HepG2 (cell line): ENCODE results near the gene MEI1. TPM values are rescaled to one million over a fixed set of nuclear protein-coding genes. Genes with fewer than 3 reads are reported as not detected.
A peak's percentile ranks its signal among the peaks of the same experiment; 100 is the strongest.

Source experiments
- CBFB ChIP-seq: sonication (generic); formaldehyde crosslinking; IDR thresholded peaks from 2 replicates; pipeline ENCODE4 v1.4.0; 2020; ENCODE audit warnings: missing genetic modification reagents
- CEBPZ ChIP-seq: IDR thresholded peaks from 2 replicates; pipeline ENCODE4 v1.6.1; 2012; ENCODE audit warnings: low read length, improper control_type of control experiment
- ELF1 ChIP-seq: sonication (generic); formaldehyde crosslinking; IDR thresholded peaks from 2 replicates; pipeline ENCODE4 v1.4.0; 2020; ENCODE audit warnings: missing genetic modification reagents
- GABPA ChIP-seq, 2 experiments: IDR thresholded peaks; 2 replicates each; pipeline ENCODE4 v1.6.1; 2011 to 2016; ENCODE audit warnings: low read depth in 2 of 2, low read length in 1 of 2, missing biosample characterization in 1 of 2, missing genetic modification characterization in 1 of 2
- GLMP ChIP-seq: sonication (generic); formaldehyde crosslinking; IDR thresholded peaks from 2 replicates; pipeline ENCODE4 v1.9.0; 2021; ENCODE audit warnings: missing genetic modification reagents, mild to moderate bottlenecking, borderline replicate concordance
- MTA1 ChIP-seq: sonication (generic); formaldehyde crosslinking; IDR thresholded peaks from 2 replicates; pipeline ENCODE4 v1.4.0; 2020; ENCODE audit warnings: missing genetic modification reagents, mild to moderate bottlenecking, borderline replicate concordance
- MYPOP ChIP-seq: sonication (generic); formaldehyde crosslinking; IDR thresholded peaks from 2 replicates; pipeline ENCODE4 v1.8.1; 2023; ENCODE audit warnings: mild to moderate bottlenecking, moderate library complexity, missing genetic modification reagents
- NPAS2 ChIP-seq: sonication (generic); formaldehyde crosslinking; IDR thresholded peaks from 2 replicates; pipeline ENCODE4 v1.8.0; 2022; ENCODE audit warnings: mild to moderate bottlenecking, missing genetic modification reagents, borderline replicate concordance
- PPARG ChIP-seq: conservative IDR thresholded peaks from 2 replicates; pipeline ENCODE4 v1.6.1; 2016; ENCODE audit warnings: missing biosample characterization, missing genetic modification reagents
- TARDBP ChIP-seq: sonication (generic); formaldehyde crosslinking; IDR thresholded peaks from 2 replicates; pipeline ENCODE4 v1.8.0; 2022; ENCODE audit warnings: mild to moderate bottlenecking, missing genetic modification reagents
- ZBTB10 ChIP-seq: sonication (generic); formaldehyde crosslinking; IDR thresholded peaks from 2 replicates; pipeline ENCODE4 v1.4.0; 2020; ENCODE audit warnings: missing genetic modification reagents, borderline replicate concordance
- ZBTB7A ChIP-seq: sonication (generic); formaldehyde crosslinking; IDR thresholded peaks from 2 replicates; pipeline ENCODE4 v1.8.0; 2022; ENCODE audit warnings: mild to moderate bottlenecking, missing genetic modification reagents
- ZNF230 ChIP-seq: sonication (generic); formaldehyde crosslinking; IDR thresholded peaks from 2 replicates; pipeline ENCODE4 v1.4.0; 2020; ENCODE audit warnings: mild to moderate bottlenecking, missing genetic modification reagents
- ZNF253 ChIP-seq: sonication (generic); formaldehyde crosslinking; IDR thresholded peaks from 2 replicates; pipeline ENCODE4 v1.8.0; 2022; ENCODE audit warnings: mild to moderate bottlenecking, missing genetic modification reagents, borderline replicate concordance
- ZNF335 ChIP-seq: sonication (generic); formaldehyde crosslinking; IDR thresholded peaks from 2 replicates; pipeline ENCODE4 v1.4.0; 2020; ENCODE audit warnings: missing genetic modification reagents
- ZNF558 ChIP-seq: sonication (generic); formaldehyde crosslinking; IDR thresholded peaks from 2 replicates; pipeline ENCODE4 v1.9.0; 2022; ENCODE audit warnings: mild to moderate bottlenecking, missing genetic modification reagents, borderline replicate concordance
- ZNF605 ChIP-seq: sonication (generic); formaldehyde crosslinking; IDR thresholded peaks from 2 replicates; pipeline ENCODE4 v1.8.0; 2022; ENCODE audit warnings: mild to moderate bottlenecking, missing genetic modification reagents
- ZNF660 ChIP-seq: sonication (generic); formaldehyde crosslinking; IDR thresholded peaks from 2 replicates; pipeline ENCODE4 v1.5.1; 2020; ENCODE audit warnings: mild to moderate bottlenecking, low read depth, missing genetic modification reagents, borderline replicate concordance
- ZSCAN25 ChIP-seq: sonication (generic); formaldehyde crosslinking; IDR thresholded peaks from 2 replicates; pipeline ENCODE4 v1.8.0; 2022; ENCODE audit warnings: mild to moderate bottlenecking, missing genetic modification reagents
- polyA plus RNA-seq, 8 experiments: library from polyadenylated mRNA; depleted of rRNA in 3 of 8; stranded (reverse) in 7 of 8; unstranded in 1 of 8; fragments of >200 nt; fragmentation: Illumina TruSeq in 4 of 8; extraction: Trizol in 4 of 8; gene quantifications; 2 replicates each; pipeline versions ENCODE4 v1.2.1 to v1.2.3, GENCODE V29; 2011 to 2016; ENCODE audit warnings: low read depth in 4 of 8, missing spikeins in 1 of 8, mixed read lengths in 1 of 8; ENCODE audit not compliant: insufficient read depth in 1 of 8
- total RNA-seq, 5 experiments: library from RNA; depleted of rRNA; stranded (reverse); fragments of >200 nt; fragmentation: Illumina TruSeq; extraction: Trizol; gene quantifications; 2 replicates each; pipeline ENCODE4 v1.2.3, GENCODE V29; 2016; ENCODE audit warnings: low read depth in 1 of 5

MEI1 gene
- total and polyA plus RNA-seq, 2 of the 13 experiments (the other 11 are each of a cell fraction or from before 2014, with no cell fraction given) = 0.75 to 1.9 TPM

- TF ChIP-seq ZBTB10 (CRISPR knock-in tag) (peak; percentile 44; the same call in 1 of the 2 replicates), NPAS2 (CRISPR knock-in tag) (no peak), ZNF335 (CRISPR knock-in tag) (0 out of 2 replicates have a peak, but pooled peaks have one; percentile 37), ELF1 (CRISPR knock-in tag) (peak; percentile 91), ZBTB7A (CRISPR knock-in tag) (0 out of 2 replicates have a peak, but pooled peaks have one; percentile 48), MYPOP (CRISPR knock-in tag) (peak; percentile 62), GLMP (CRISPR knock-in tag) (no peak), MTA1 (CRISPR knock-in tag) (0 out of 2 replicates have a peak, but pooled peaks have one; percentile 26), ZNF230 (CRISPR knock-in tag) (peak; percentile 74), TARDBP (CRISPR knock-in tag) (peak; percentile 55; the same call in 1 of the 2 replicates), PPARG (0 out of 2 replicates have a peak, but pooled peaks have one; percentile 46), GABPA (IDR thresholded peaks at IDR 0.05; ENCODE audit: low read depth, low read length) (peak; percentile 90), GABPA (CRISPR knock-in tag; IDR thresholded peaks at IDR 0.05; ENCODE audit: low read depth) (peak; percentile 97), CBFB (CRISPR knock-in tag) (peak; percentile 85), CEBPZ (no peak), ZNF253 (CRISPR knock-in tag) (no peak), ZNF605 (CRISPR knock-in tag) (peak; percentile 48; the same call in 1 of the 2 replicates), ZSCAN25 (CRISPR knock-in tag) (peak; percentile 45; the same call in 1 of the 2 replicates), ZNF660 (CRISPR knock-in tag) (no peak), ZNF558 (CRISPR knock-in tag) (peak; percentile 94; the same call in 1 of the 2 replicates)
Observed at GRCh38 chr22:41688365-41689211, 10.7 kb upstream of the MEI1 start, which contains the start of gene SNU13 (continued).
